DMS79 treated with DMSO at 0.1 percent for 48 hours (cell line): Measurements from ENCODE around the gene IFIT5.
A peak's percentile ranks its signal among the peaks of the same experiment; 100 is the strongest.
"Not testable (repeated sequence)": the region's sequence is repeated elsewhere in the genome, so short reads cannot be mapped to it uniquely, and the experiment has no call there.

Experiments used
- DNase-seq: peaks from one replicate; lab custom pipeline; 2025; lab: John Stamatoyannopoulos, UW

IFIT5 gene

DNA sequence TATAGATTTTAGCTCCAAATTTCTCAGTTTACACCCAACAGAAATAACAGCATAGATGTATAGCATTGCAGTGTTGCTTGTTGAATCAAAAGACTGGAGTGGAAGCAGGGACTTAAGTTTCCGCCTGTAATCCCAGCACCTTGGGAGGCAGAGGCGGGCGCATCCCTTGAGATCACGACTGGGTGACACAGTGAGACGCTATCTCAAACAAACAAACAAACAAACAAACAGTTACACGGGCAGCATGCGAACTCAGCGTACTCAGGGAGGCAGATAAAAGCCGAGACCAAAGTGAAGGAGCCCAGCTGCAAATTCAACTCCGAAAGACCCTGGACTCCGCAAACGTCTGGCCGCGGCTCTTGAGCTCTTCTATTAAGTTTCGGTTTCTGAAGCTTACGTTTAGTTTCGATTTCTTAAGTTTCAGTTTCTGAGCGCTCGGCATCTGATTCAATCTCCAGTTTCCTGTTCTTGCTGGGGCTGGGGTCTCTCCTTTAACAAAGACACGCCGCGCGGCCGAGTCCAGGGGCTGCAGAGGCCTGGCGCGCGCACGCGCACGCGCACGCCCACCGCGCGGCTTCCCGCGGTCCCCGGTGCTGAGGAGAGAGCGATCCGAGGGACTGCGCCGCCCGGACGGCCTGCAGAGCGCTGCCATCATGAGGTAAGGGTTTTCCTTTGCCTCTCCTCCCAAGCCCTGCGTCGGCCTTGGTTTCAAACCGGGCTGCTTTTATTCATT, at the start of gene IFIT5:
IFIT5 (plus strand) TSS at position 423 of the 733 bp plus-strand sequence; CDS start at position 654, 231 bp downstream.
- DNase-seq: peak; percentile 62

- no peak for DNase-seq
Observed at GRCh38 chr10:89367529-89367928, 46.8 kb upstream of the IFIT5 start.

GRCh38 chr10:89368129-89368528, 46.2 kb upstream of the IFIT5 start:
- DNase-seq: no peak

GRCh38 chr10:89369156-89370105, 44.9 kb upstream of the IFIT5 start:
- DNase-seq: no peak

GRCh38 chr10:89371079-89371478, 43.3 kb upstream of the IFIT5 start:
- no peak for DNase-seq

DNA sequence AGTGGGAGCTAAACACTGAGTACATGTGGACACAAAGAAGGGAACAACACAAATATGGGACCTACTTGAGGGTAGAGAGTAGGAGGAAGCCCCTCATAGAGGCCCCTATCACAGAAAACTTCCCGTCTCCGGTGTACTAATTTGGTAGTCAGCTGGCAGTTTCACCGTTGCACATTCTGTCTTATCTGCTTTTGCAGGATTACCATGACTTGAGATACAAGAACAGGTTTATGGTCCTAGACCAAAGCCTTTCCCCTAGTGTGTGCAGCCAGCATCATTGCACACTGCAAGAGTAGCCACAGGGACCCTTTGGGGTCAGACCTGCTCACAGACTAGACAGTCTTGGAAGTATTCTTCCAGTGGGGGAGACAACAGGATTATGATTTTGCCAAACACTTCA, 42.4 kb upstream of the IFIT5 start:
- no peak for DNase-seq

- peak; percentile 13 for DNase-seq
Observed at GRCh38 chr10:89373916-89374711, 40.3 kb upstream of the IFIT5 start.

GRCh38 chr10:89374713-89375141, 39.6 kb upstream of the IFIT5 start:
- DNase-seq: no peak

- no peak for DNase-seq
Observed at GRCh38 chr10:89377705-89378637, 36.4 kb upstream of the IFIT5 start, which contains the start of gene IFIT1B. Gene IFIT1B, plus strand, starts transcription at chr10:89378056. Its CDS starts 80 bp downstream, at chr10:89378136.

GRCh38 chr10:89379103-89379502, 35.3 kb upstream of the IFIT5 start:
- DNase-seq: no peak

DNA sequence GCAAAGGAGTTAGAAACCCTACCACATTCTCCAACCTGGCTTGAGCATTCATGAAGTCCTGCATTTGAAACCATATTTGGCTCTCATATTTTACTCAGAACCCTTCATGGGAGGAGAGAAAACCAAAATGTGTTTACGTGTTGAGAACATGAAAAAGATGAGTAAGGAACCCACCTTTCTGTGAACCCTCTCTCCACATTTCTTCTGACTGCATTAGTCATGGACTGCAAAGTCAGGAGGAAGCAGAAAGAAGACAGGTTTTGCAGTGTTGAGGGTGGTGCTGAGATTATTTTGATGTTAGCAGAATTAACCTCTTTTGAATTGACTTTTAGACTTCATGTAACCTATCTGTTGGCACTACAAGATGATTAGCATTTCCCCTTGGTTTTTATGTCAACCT, 31.6 kb upstream of the IFIT5 start:
- no peak for DNase-seq

GRCh38 chr10:89384474-89385340, 29.7 kb upstream of the IFIT5 start:
- DNase-seq: no peak

GRCh38 chr10:89388806-89389205, 25.6 kb upstream of the IFIT5 start:
- no peak for DNase-seq

- DNase-seq: no peak
Observed at GRCh38 chr10:89389254-89389653, 25.1 kb upstream of the IFIT5 start.

DNA sequence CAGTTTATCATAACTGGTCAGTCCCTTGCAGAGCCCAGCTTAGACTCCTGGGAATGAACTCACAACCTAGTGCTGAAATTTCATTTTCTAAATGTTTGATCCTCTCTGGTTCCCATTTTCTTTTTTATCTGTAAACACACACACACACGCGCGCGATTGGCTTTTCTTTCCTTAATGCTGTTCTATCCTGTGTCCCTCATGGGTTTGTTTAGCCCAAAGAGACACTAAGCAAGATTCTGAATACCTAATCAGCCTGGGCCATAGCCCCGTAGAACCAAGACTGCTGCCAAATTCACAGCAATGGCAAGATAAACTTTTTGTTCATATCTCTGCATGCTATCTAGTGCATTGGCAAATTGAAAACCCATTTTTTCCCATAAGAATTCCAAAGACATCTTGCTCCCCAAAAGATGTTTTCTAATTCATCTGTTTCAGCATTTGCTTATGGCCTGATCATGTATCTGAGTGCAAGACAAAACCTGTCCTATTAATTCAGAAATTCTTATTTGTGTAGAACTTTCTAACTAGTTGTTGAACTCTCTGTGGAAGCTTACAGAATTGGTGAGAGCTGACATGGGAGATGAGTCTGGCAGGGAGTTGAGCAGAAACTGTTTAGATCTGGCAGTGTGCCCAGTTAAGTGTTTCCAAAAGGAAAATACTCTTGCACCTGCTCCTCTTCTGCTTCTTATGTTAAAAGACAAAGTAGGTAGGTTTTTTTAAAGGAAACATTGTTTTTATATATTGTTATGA, 23.7 kb upstream of the IFIT5 start:
- peak; percentile 20 for DNase-seq

DNA sequence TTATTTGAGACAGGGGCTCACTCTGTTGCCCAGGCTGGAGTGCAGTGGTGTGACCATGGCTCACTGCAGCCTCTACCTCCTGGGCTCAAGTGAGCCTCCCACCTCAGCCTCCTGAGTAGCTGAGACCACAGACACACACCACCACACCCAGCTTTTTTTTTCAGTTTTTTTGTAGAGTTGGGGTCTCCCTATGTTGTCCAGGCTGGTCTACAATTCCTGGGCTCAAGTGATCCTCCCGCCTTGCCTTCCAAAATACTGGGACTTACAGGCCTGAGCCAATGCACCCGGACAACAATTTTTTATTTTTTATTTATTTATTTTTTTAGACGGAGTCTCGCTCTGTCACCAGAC, 23.2 kb upstream of the IFIT5 start:
- not testable (repeated sequence) for DNase-seq

GRCh38 chr10:89391907-89392756, 22.2 kb upstream of the IFIT5 start, which contains the start of gene IFIT1:
Gene IFIT1, plus strand, starts transcription at chr10:89392623. Its CDS starts 90 bp downstream, at chr10:89392713.
- DNase-seq: peak; percentile 21

GRCh38 chr10:89392974-89393373, 21.4 kb upstream of the IFIT5 start:
- no peak for DNase-seq
